ENCODE results near the gene CYP3A5. TPM values are rescaled to one million over a fixed set of nuclear protein-coding genes. Genes with fewer than 3 reads are reported as not detected.
A peak's percentile ranks its signal among the peaks of the same experiment; 100 is the strongest.
"Not testable (repeated sequence)": the region's sequence is repeated elsewhere in the genome, so short reads cannot be mapped to it uniquely, and the experiment has no call there.

The CYP3A5 gene
- total and polyA plus RNA-seq, 12 donors: 4.1 to 92.7 (median 39.6) TPM

- no peak for DNase-seq
- Histone ChIP-seq H3K27ac (no peak overlapping the region), H3K9me3 (replicated peaks in 1 of 3) (peaks cover 0 to 9% (median 7%) of the 10 kb centered on the region in 3 donors), H3K4me3 (no peak overlapping the region), H3K4me1 (replicated peaks in 1 of 2) (no peaks in the 10 kb centered on the region), H3K36me3 (replicated peaks in 1 of 2) (no peaks in the 10 kb centered on the region), H3K27me3 (no peaks in the 10 kb centered on the region)
- TF ChIP-seq CTCF (IDR thresholded peaks at IDR 0.05) (no peak), POLR2A (IDR thresholded peaks at IDR 0.05) (no peak)
- intact Hi-C loops (cut with DNase I): no loop called here
- WGBS, 4 donors: 86 to 97% (median 95%) methylated on average over 2 of the region's 2 CpGs
Measured at GRCh38 chr7:99709260-99709659, 29.5 kb upstream of the CYP3A5 start.

GRCh38 chr7:99707096-99707495 lies 27.3 kb upstream of the CYP3A5 start:
- DNase-seq: no peak
- intact Hi-C loops (cut with DNase I): no loop called here
- Histone ChIP-seq H3K4me3 (no peak overlapping the region), H3K27ac (no peak overlapping the region), H3K27me3 (no peaks in the 10 kb centered on the region), H3K4me1 (replicated peaks in 1 of 2) (no peaks in the 10 kb centered on the region), H3K9me3 (replicated peaks in 1 of 3) (peaks cover 0 to 9% (median 7%) of the 10 kb centered on the region in 3 donors), H3K36me3 (replicated peaks in 1 of 2) (no peaks in the 10 kb centered on the region)
- no peak for TF ChIP-seq POLR2A (IDR thresholded peaks at IDR 0.05)
- TF ChIP-seq CTCF (IDR thresholded peaks at IDR 0.05): no peak
- 29 to 52% (median 42%) methylated on average over 1 of the region's 1 CpG for WGBS, 4 donors

GRCh38 chr7:99699946-99700345 lies 20.1 kb upstream of the CYP3A5 start:
- H3K36me3 ChIP-seq (replicated peaks in 1 of 2): no peaks in the 10 kb centered on the region
- no peak for DNase-seq
- no peaks in the 10 kb centered on the region for H3K27me3 ChIP-seq
- no peaks in the 10 kb centered on the region for H3K9me3 ChIP-seq (replicated peaks in 1 of 3)
- H3K4me1 ChIP-seq (replicated peaks in 1 of 2): no peaks in the 10 kb centered on the region
- no peak overlapping the region for H3K4me3 ChIP-seq
- 60 to 72% (median 66%) methylated on average over 4 to 5 of the region's 5 CpGs for WGBS, 4 donors
- H3K27ac ChIP-seq: no peak overlapping the region
- intact Hi-C loops (cut with DNase I): no loop called here
- no peak for TF ChIP-seq CTCF (IDR thresholded peaks at IDR 0.05)
- no peak for TF ChIP-seq POLR2A (IDR thresholded peaks at IDR 0.05)

GRCh38 chr7:99698867-99699730 lies 19.3 kb upstream of the CYP3A5 start:
- H3K4me3 ChIP-seq; H3K27me3 ChIP-seq; H3K27ac ChIP-seq; intact Hi-C loops (cut with DNase I); H3K4me1 ChIP-seq (replicated peaks in 1 of 2); H3K9me3 ChIP-seq (replicated peaks in 1 of 3); H3K36me3 ChIP-seq (replicated peaks in 1 of 2): not testable (repeated sequence)
- 24 to 29% (median 27%) methylated on average over 6 of the region's 6 CpGs for WGBS, 4 donors
- DNase-seq: peak in 2 of 7 donors; percentile 7 to 8

- H3K27ac ChIP-seq: no peak overlapping the region
- intact Hi-C loops (cut with DNase I): no loop called here
- H3K36me3 ChIP-seq (replicated peaks in 1 of 2): no peaks in the 10 kb centered on the region
- WGBS, 4 donors: 94 to 96% (median 96%) methylated on average over 1 of the region's 1 CpG
- no peak overlapping the region for H3K4me3 ChIP-seq
- no peak for DNase-seq
- H3K9me3 ChIP-seq (replicated peaks in 1 of 3): no peaks in the 10 kb centered on the region
- TF ChIP-seq POLR2A (IDR thresholded peaks at IDR 0.05) (no peak), CTCF (IDR thresholded peaks at IDR 0.05) (no peak)
- H3K27me3 ChIP-seq: no peaks in the 10 kb centered on the region
- no peaks in the 10 kb centered on the region for H3K4me1 ChIP-seq (replicated peaks in 1 of 2)
Measured at GRCh38 chr7:99694912-99695304, 15.1 kb upstream of the CYP3A5 start.

Measured in adrenal gland (tissue), 12 donors.